Breast epithelium (tissue), 4 donors: Measurements from ENCODE around the gene HES7. TPM values are rescaled to one million over a fixed set of nuclear protein-coding genes. Genes with fewer than 3 reads are reported as not detected.

Source experiments
- DNase-seq, 2 donors: peaks; one replicate each; pipeline ENCODE4 v3.0.0-alpha.2; 2019; ENCODE audit warnings: low spot score in 2 of 2
- H3K27ac ChIP-seq, 2 donors: fragments of 200-600 bp; sonication (generic) in 1 of 2; one replicate each; pipeline ENCODE4 v1.5.1; 2016 to 2019; ENCODE audit warnings: mild to moderate bottlenecking in 1 of 2
- H3K27me3 ChIP-seq, 2 donors: fragments of 200-600 bp; sonication (generic) in 1 of 2; one replicate each; pipeline versions ENCODE4 v1.5.1 to v1.6.0; 2017 to 2019; ENCODE audit warnings: control low read depth in 1 of 2, mild to moderate bottlenecking in 1 of 2
- H3K36me3 ChIP-seq: fragments of 200-600 bp; one replicate; pipeline ENCODE4 v1.5.1; 2019
- H3K4me1 ChIP-seq, 2 donors: fragments of 200-600 bp; sonication (generic); one replicate each; pipeline ENCODE4 v1.5.1; 2016 to 2019; ENCODE audit warnings: control low read depth in 1 of 2
- H3K4me3 ChIP-seq, 3 donors: fragments of 200-600 bp; sonication (generic); 1 replicate in 2 of 3; 2 replicates in 1 of 3; pipeline ENCODE4 v1.5.1; 2016 to 2019; ENCODE audit warnings: mild to moderate bottlenecking in 3 of 3, moderate library complexity in 2 of 3
- H3K9me3 ChIP-seq, 2 donors: fragments of 200-600 bp; sonication (generic) in 1 of 2; one replicate each; pipeline ENCODE4 v1.5.1; 2016 to 2019; ENCODE audit warnings: control low read depth in 1 of 2
- POLR2A ChIP-seq: fragments of 450-650 bp; IDR thresholded peaks from one replicate; pipeline ENCODE4 v1.6.1; 2016; ENCODE audit warnings: antibody characterized with exemption, mild to moderate bottlenecking, moderate library complexity
- POLR2AphosphoS5 ChIP-seq, 3 donors: sonication (generic); formaldehyde crosslinking; IDR thresholded peaks; one replicate each; pipeline ENCODE4 v1.6.1; 2017; ENCODE audit warnings: antibody characterized with exemption in 3 of 3
- intact Hi-C: fragments of 100-400 bp; cut with DNase I; formaldehyde crosslinking; loops from one replicate; pipeline ENCODE4 v1.15.1; 2023; ENCODE audit warnings: low total_unique reads
- total RNA-seq, 3 donors: library from RNA; depleted of rRNA; stranded (reverse); fragments of >200 nt; gene quantifications; one replicate each; pipeline ENCODE4 v1.1.0, GENCODE V29; 2016
- TF ChIP-seq, protein P1 (sequence below), 3 donors: fragments of 450-650 bp; IDR thresholded peaks; one replicate each; pipeline ENCODE4 v1.5.1; 2016 to 2017; ENCODE audit warnings: antibody characterized with exemption in 3 of 3, mild to moderate bottlenecking in 3 of 3, moderate library complexity in 3 of 3

Gene HES7
- total RNA-seq, 3 donors from 2014 or later: not detected

DNA sequence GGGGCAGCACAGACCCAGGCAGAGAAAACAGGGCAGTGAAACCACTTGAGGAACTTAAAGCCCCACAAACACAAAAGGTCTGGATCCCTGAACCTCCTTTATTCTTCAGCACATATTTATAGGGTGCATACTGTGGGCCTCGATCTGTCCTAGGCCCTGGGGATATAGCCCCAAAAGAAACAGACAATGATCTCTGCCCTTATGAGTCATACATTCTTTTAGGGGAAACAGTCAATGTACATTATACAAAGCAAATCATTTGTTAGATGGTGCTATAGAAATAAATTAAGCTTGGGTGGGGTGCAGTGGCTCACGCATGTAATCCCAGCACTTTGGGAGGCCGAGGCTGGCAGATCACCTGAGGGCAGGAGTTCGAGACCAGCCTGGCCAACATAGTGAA, 10.0 kb upstream of the HES7 start:
- intact Hi-C loops: loop anchor here (10.0 kb wide), 1 partner anchor 81 kb away; the partner anchor contains the start of gene AURKB
- Histone ChIP-seq H3K27ac (no peak overlapping the region), H3K27me3 (no peaks in the 10 kb centered on the region), H3K9me3 (no peaks in the 10 kb centered on the region), H3K36me3 (no peaks in the 10 kb centered on the region), H3K4me3 (no peak overlapping the region), H3K4me1 (peaks cover 0 to 7% of the 10 kb centered on the region in 2 donors)
- TF ChIP-seq POLR2AphosphoS5 (IDR thresholded peaks at IDR 0.05) (no peak), POLR2A (no peak)
- TF ChIP-seq, protein P1, sequence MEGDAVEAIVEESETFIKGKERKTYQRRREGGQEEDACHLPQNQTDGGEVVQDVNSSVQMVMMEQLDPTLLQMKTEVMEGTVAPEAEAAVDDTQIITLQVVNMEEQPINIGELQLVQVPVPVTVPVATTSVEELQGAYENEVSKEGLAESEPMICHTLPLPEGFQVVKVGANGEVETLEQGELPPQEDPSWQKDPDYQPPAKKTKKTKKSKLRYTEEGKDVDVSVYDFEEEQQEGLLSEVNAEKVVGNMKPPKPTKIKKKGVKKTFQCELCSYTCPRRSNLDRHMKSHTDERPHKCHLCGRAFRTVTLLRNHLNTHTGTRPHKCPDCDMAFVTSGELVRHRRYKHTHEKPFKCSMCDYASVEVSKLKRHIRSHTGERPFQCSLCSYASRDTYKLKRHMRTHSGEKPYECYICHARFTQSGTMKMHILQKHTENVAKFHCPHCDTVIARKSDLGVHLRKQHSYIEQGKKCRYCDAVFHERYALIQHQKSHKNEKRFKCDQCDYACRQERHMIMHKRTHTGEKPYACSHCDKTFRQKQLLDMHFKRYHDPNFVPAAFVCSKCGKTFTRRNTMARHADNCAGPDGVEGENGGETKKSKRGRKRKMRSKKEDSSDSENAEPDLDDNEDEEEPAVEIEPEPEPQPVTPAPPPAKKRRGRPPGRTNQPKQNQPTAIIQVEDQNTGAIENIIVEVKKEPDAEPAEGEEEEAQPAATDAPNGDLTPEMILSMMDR (IDR thresholded peaks at IDR 0.05): no peak
- no peak for DNase-seq

DNA sequence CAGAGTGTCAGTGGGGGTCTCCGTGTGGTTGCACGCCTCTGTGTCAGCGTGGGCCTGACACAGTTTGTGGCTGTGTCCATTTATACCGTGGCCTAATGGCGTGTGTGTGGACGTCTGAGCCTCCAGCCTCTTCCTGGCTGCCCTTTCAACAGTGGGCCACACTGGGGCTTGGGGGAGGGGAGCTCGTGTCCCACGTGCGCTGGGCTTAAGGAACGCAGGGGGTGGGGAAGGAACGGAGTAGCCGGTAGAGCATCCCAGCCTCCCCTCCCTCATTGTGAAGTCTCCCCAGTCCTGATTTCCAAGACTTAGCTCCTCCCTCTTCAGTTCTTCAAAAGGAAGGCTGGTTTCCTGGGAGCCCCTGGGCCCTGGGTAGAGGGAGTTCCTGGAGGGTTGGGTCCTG, 9.5 kb upstream of the HES7 start:
- Histone ChIP-seq H3K36me3 (no peaks in the 10 kb centered on the region), H3K4me3 (no peak overlapping the region), H3K27me3 (no peaks in the 10 kb centered on the region), H3K27ac (no peak overlapping the region), H3K9me3 (no peaks in the 10 kb centered on the region), H3K4me1 (peaks cover 0 to 7% of the 10 kb centered on the region in 2 donors)
- DNase-seq: no peak
- intact Hi-C loops: loop anchor here (10.0 kb wide), 1 partner anchor 81 kb away; the partner anchor contains the start of gene AURKB
- TF ChIP-seq, protein P1 (IDR thresholded peaks at IDR 0.05): no peak
- no peak for TF ChIP-seq POLR2AphosphoS5 (IDR thresholded peaks at IDR 0.05)
- no peak for TF ChIP-seq POLR2A

DNA sequence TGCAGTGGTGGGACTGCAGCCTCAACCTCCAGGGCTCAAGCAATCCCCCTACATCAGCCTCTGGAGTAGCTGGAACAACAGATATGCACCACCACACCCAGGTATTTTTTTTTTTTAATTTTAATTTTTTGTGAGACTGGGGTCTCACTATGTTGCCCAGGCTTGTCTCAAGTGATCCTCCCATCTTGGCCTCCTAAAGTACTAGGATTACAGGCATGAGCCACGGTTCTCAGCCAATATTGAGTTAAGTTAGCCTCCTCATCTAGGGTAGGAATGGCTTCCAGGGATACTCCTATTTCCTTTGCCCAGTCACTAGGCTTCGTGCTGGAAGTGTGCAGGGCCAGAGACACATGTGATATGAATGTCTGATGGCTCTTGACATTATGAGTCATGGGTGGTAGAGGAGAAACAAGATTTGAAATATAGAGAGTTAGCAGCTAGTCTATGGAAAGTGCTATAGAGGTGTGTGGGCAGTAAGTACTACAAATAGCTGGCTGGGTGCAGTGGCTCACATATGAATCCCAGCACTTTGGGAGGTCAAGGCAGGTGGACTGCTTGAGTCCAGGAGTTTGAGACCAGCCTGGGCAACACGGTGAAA, 8.0 kb upstream of the HES7 start:
- H3K9me3 ChIP-seq: no peaks in the 10 kb centered on the region
- H3K27ac ChIP-seq: no peak overlapping the region
- TF ChIP-seq POLR2A (no peak), POLR2AphosphoS5 (IDR thresholded peaks at IDR 0.05) (no peak)
- TF ChIP-seq, protein P1 (IDR thresholded peaks at IDR 0.05): no peak
- no peaks in the 10 kb centered on the region for H3K27me3 ChIP-seq
- no peak for DNase-seq
- peaks cover 0 to 3% of the 10 kb centered on the region in 2 donors for H3K4me1 ChIP-seq
- H3K36me3 ChIP-seq: no peaks in the 10 kb centered on the region
- H3K4me3 ChIP-seq: no peak overlapping the region
- intact Hi-C loops: loop anchor here (10.0 kb wide), 1 partner anchor 83 kb away; the partner anchor contains the start of gene AURKB

DNA sequence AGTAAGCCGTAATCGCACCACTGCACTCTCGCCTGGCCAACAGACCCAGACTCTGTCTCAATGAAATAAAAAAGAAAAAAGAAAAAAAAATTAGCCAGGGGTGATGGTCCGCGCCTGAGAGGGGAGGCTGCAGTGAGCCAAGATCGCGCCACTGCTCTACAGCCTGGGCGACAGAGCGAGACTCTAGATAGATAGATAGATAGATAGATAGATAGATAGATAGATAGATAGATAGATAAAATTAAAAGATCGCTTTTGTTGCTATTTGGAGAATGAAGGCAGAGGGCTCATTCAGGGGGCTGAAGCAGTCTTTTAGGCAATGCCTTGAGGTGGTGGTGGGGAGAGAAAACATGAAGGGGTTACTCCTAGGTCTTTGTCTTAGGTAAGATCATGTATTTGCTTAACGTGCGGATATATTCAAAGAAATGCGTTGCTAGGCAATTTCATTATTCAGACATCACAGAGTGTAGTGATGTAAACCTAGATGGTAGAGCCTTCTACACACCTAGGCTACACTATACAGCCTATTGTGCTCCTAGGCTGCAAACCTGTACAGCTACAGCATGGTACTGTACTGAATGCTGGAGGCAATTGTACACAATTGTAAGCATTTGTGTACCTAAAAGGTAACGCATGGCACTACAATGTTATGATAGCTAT, 4.3 kb upstream of the HES7 start:
- no peaks in the 10 kb centered on the region for H3K27me3 ChIP-seq
- peaks cover 12 to 27% of the 10 kb centered on the region in 2 donors for H3K4me1 ChIP-seq
- TF ChIP-seq, protein P1 (IDR thresholded peaks at IDR 0.05): no peak
- H3K27ac ChIP-seq: no peak overlapping the region
- no peak overlapping the region for H3K4me3 ChIP-seq
- DNase-seq: no peak
- no peaks in the 10 kb centered on the region for H3K36me3 ChIP-seq
- intact Hi-C loops: no loop called here
- H3K9me3 ChIP-seq: no peaks in the 10 kb centered on the region

DNA sequence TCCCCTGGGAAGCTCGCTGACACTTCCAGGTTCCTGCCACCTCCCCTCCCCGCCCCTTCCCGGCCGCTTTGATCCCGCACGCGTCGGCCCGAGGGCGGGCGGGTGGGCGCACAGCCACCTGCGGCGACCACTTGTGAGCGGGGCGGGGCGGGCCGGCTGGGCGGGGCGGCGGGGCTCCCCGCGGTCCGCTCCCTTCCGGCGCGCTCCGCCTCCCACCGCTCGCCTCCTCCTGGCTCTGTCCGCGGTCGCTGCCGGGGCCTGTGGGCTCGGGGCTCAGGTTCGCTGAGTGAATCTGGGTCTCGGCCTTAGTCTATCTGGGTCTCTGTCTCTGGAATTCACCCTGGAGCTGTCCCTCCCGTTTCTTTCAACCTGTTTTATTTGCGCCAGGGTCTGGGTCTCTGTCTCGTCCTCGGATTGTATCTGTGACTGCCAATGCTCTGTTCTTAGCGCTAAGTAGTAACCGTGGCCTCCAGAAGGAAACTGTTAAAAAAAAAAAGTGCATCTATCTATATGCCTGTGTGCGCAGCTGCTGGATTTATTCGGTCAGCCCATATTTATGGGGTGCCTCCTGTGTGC, 2.7 kb upstream of the HES7 start:
- Histone ChIP-seq H3K4me3 (peak overlapping the region; percentile 56 to 83 (median 66)), H3K4me1 (peaks cover 15 to 33% of the 10 kb centered on the region in 2 donors), H3K36me3 (no peaks in the 10 kb centered on the region), H3K27ac (peak overlapping the region; percentile 77 to 78), H3K9me3 (no peaks in the 10 kb centered on the region), H3K27me3 (no peaks in the 10 kb centered on the region)
- intact Hi-C loops: no loop called here
- DNase-seq: no peak
- TF ChIP-seq, protein P1 (IDR thresholded peaks at IDR 0.05): no peak
- TF ChIP-seq POLR2A: no peak
- no peak for TF ChIP-seq POLR2AphosphoS5 (IDR thresholded peaks at IDR 0.05)
